Esophagus squamous epithelium (tissue), 4 donors: ENCODE results near the gene SCMH1.

Experiments used
- POLR2A ChIP-seq, 4 donors: fragments of 450-650 bp; IDR thresholded peaks; one replicate each; pipeline ENCODE4 v1.6.1; 2017; ENCODE audit warnings: antibody characterized with exemption in 4 of 4, mild to moderate bottlenecking in 4 of 4, moderate library complexity in 3 of 4
- TF ChIP-seq, protein P1 (sequence below), 6 experiments: fragments of 450-650 bp in 4 of 6; fragments of 200-600 bp in 2 of 6; sonication (generic) in 2 of 6; IDR thresholded peaks; one replicate each; pipeline ENCODE4 v1.5.1; 2016 to 2019; ENCODE audit warnings: antibody characterized with exemption in 6 of 6, mild to moderate bottlenecking in 4 of 6, moderate library complexity in 4 of 6

DNA sequence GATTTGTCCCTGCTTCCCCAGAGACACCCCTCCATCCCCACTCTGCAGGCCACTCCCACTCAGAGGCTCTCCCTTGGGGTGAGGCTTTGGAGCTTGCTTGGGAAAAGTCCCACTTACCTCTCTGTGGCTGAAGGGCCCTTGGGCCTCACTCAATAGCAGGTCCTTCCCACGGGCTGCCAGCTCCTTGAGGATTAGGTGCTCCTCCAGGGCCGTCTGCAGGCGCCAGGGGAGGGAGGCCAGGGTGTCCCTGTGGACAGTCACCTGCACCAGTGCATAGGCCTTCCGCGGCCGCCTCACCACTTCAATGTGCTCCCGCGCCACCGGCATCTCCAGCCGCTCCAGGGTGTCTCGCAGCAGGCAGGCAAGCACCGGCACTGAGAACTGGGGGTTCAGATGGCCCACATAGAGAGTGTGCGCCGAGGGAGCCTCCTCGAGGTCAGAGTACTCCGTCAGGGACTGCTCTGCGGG lies 222.0 kb downstream of the SCMH1 start:
- TF ChIP-seq, protein P1, sequence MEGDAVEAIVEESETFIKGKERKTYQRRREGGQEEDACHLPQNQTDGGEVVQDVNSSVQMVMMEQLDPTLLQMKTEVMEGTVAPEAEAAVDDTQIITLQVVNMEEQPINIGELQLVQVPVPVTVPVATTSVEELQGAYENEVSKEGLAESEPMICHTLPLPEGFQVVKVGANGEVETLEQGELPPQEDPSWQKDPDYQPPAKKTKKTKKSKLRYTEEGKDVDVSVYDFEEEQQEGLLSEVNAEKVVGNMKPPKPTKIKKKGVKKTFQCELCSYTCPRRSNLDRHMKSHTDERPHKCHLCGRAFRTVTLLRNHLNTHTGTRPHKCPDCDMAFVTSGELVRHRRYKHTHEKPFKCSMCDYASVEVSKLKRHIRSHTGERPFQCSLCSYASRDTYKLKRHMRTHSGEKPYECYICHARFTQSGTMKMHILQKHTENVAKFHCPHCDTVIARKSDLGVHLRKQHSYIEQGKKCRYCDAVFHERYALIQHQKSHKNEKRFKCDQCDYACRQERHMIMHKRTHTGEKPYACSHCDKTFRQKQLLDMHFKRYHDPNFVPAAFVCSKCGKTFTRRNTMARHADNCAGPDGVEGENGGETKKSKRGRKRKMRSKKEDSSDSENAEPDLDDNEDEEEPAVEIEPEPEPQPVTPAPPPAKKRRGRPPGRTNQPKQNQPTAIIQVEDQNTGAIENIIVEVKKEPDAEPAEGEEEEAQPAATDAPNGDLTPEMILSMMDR (IDR thresholded peaks at IDR 0.05), result no peak
- no peak for TF ChIP-seq POLR2A (IDR thresholded peaks at IDR 0.05)
